Stomach smooth muscle (tissue), 2 donors: ENCODE measurements around the gene HEXA.
"Not testable (repeated sequence)": the region's sequence is repeated elsewhere in the genome, so short reads cannot be mapped to it uniquely, and the experiment has no call there.

Experiments
- H3K27ac ChIP-seq: one replicate; pipeline ENCODE4 v1.7.0; 2013; ENCODE audit warnings: mild to moderate bottlenecking, low read length, inconsistent platforms
- H3K27me3 ChIP-seq, 2 donors: one replicate each; pipeline ENCODE4 v1.7.0; 2013; ENCODE audit warnings: low read length in 2 of 2; ENCODE audit not compliant: insufficient read depth in 2 of 2, control insufficient read depth in 1 of 2
- H3K36me3 ChIP-seq, 2 donors: one replicate each; pipeline ENCODE4 v1.7.0; 2013; ENCODE audit warnings: low read length in 2 of 2; ENCODE audit not compliant: control insufficient read depth in 2 of 2, insufficient read depth in 2 of 2
- H3K4me1 ChIP-seq: one replicate; pipeline ENCODE4 v1.7.0; 2013; ENCODE audit warnings: low read length; ENCODE audit not compliant: control insufficient read depth, insufficient read depth
- H3K4me3 ChIP-seq, 2 donors: one replicate each; pipeline ENCODE4 v1.7.0; 2013; ENCODE audit warnings: low read length in 2 of 2
- H3K9ac ChIP-seq, 2 donors: one replicate each; pipeline ENCODE4 v1.7.0; 2013; ENCODE audit warnings: low read length in 2 of 2, mild to moderate bottlenecking in 1 of 2
- H3K9me3 ChIP-seq, 2 donors: one replicate each; pipeline ENCODE4 v1.7.0; 2013; ENCODE audit warnings: low read length in 2 of 2; ENCODE audit not compliant: control insufficient read depth in 2 of 2
- donor health status: healthy.
- donor health status: Pancreatic carcinoma.

The HEXA gene

GRCh38 chr15:72375846-72376581, at the start of gene HEXA:
TSS of gene HEXA (minus strand) at chr15:72376014. CDS start at chr15:72375972, 42 bp downstream.
- peak within 1 kb of the TSS; percentile 80 to 99 for H3K4me3 ChIP-seq
- peaks cover 20% of the 10 kb centered on the region for H3K4me1 ChIP-seq
- no peaks in the 10 kb centered on the region for H3K27me3 ChIP-seq
- peak within 1 kb of the TSS; percentile 92 for H3K27ac ChIP-seq
- H3K9me3 ChIP-seq, result no peaks in the 10 kb centered on the region
- H3K9ac ChIP-seq, result peak within 1 kb of the TSS; percentile 96 to 98
- H3K36me3 ChIP-seq, result peaks cover 0 to 2% of the 10 kb centered on the region in 2 donors

GRCh38 chr15:72423256-72423655, 47.4 kb upstream of the HEXA start:
- Histone ChIP-seq H3K4me1 (no peaks in the 10 kb centered on the region), H3K9me3 (peaks cover 3% of the 10 kb centered on the region in 2 donors), H3K27ac (no peak overlapping the region), H3K27me3 (no peaks in the 10 kb centered on the region), H3K36me3 (no peaks in the 10 kb centered on the region), H3K4me3 (no peak overlapping the region), H3K9ac (no peak overlapping the region)

- H3K36me3 ChIP-seq, result no peaks in the 10 kb centered on the region
- no peak overlapping the region for H3K9ac ChIP-seq
- no peak overlapping the region for H3K4me3 ChIP-seq
- no peaks in the 10 kb centered on the region for H3K4me1 ChIP-seq
- H3K27ac ChIP-seq, result no peak overlapping the region
- peaks cover 1 to 3% of the 10 kb centered on the region in 2 donors for H3K9me3 ChIP-seq
- H3K27me3 ChIP-seq, result no peaks in the 10 kb centered on the region
These were observed 45.7 kb upstream of the HEXA start for GRCh38 chr15:72421484-72421883.

GRCh38 chr15:72420576-72420975, 44.8 kb upstream of the HEXA start:
- H3K27ac ChIP-seq, result no peak overlapping the region
- no peaks in the 10 kb centered on the region for H3K27me3 ChIP-seq
- H3K4me3 ChIP-seq, result no peak overlapping the region
- peaks cover 0 to 3% of the 10 kb centered on the region in 2 donors for H3K9me3 ChIP-seq
- no peaks in the 10 kb centered on the region for H3K36me3 ChIP-seq
- H3K4me1 ChIP-seq, result no peaks in the 10 kb centered on the region
- H3K9ac ChIP-seq, result no peak overlapping the region

GRCh38 chr15:72419768-72420167, 44.0 kb upstream of the HEXA start:
- H3K9ac ChIP-seq, H3K9me3 ChIP-seq, H3K27me3 ChIP-seq, H3K27ac ChIP-seq, H3K36me3 ChIP-seq, H3K4me3 ChIP-seq, H3K4me1 ChIP-seq: not testable (repeated sequence)

GRCh38 chr15:72415304-72415703, 39.5 kb upstream of the HEXA start:
- Histone ChIP-seq H3K27ac (no peak overlapping the region), H3K4me3 (no peak overlapping the region), H3K9ac (no peak overlapping the region), H3K36me3 (no peaks in the 10 kb centered on the region), H3K9me3 (peaks cover 0 to 3% of the 10 kb centered on the region in 2 donors), H3K4me1 (no peaks in the 10 kb centered on the region), H3K27me3 (no peaks in the 10 kb centered on the region)

GRCh38 chr15:72413337-72413736, 37.5 kb upstream of the HEXA start:
- not testable (repeated sequence) for H3K4me3 ChIP-seq, H3K4me1 ChIP-seq, H3K9ac ChIP-seq, H3K36me3 ChIP-seq, H3K9me3 ChIP-seq, H3K27me3 ChIP-seq, H3K27ac ChIP-seq

- Histone ChIP-seq H3K27me3 (no peaks in the 10 kb centered on the region), H3K4me1 (no peaks in the 10 kb centered on the region), H3K9me3 (peaks cover 0 to 3% of the 10 kb centered on the region in 2 donors), H3K27ac (no peak overlapping the region), H3K36me3 (no peaks in the 10 kb centered on the region), H3K4me3 (no peak overlapping the region), H3K9ac (no peak overlapping the region)
These were observed 35.7 kb upstream of the HEXA start for GRCh38 chr15:72411544-72411943.

GRCh38 chr15:72411111-72411510, 35.3 kb upstream of the HEXA start:
- no peak overlapping the region for H3K4me3 ChIP-seq
- peaks cover 0 to 3% of the 10 kb centered on the region in 2 donors for H3K9me3 ChIP-seq
- no peak overlapping the region for H3K27ac ChIP-seq
- H3K9ac ChIP-seq, result no peak overlapping the region
- H3K36me3 ChIP-seq, result no peaks in the 10 kb centered on the region
- H3K27me3 ChIP-seq, result no peaks in the 10 kb centered on the region
- no peaks in the 10 kb centered on the region for H3K4me1 ChIP-seq

- no peak overlapping the region for H3K9ac ChIP-seq
- no peak overlapping the region for H3K27ac ChIP-seq
- no peaks in the 10 kb centered on the region for H3K36me3 ChIP-seq
- H3K4me1 ChIP-seq, result no peaks in the 10 kb centered on the region
- peaks cover 5 to 8% of the 10 kb centered on the region in 2 donors for H3K27me3 ChIP-seq
- peaks cover 0 to 3% of the 10 kb centered on the region in 2 donors for H3K9me3 ChIP-seq
- no peak overlapping the region for H3K4me3 ChIP-seq
These were observed 31.1 kb upstream of the HEXA start for GRCh38 chr15:72406936-72407335.

- H3K4me3 ChIP-seq, result no peak overlapping the region
- no peak overlapping the region for H3K9ac ChIP-seq
- no peaks in the 10 kb centered on the region for H3K36me3 ChIP-seq
- H3K27ac ChIP-seq, result no peak overlapping the region
- H3K9me3 ChIP-seq, result no peaks in the 10 kb centered on the region
- H3K27me3 ChIP-seq, result peaks cover 5 to 8% of the 10 kb centered on the region in 2 donors
- H3K4me1 ChIP-seq, result no peaks in the 10 kb centered on the region
These were observed 29.0 kb upstream of the HEXA start for GRCh38 chr15:72404841-72405240.
